CD4-positive, alpha-beta T cell treated with Interleukin-12 subunit alpha and Interleukin-12 subunit beta, for 1 hour (primary cell): Measurements from ENCODE around the gene RBMS1.
"Not testable (repeated sequence)": the region's sequence is repeated elsewhere in the genome, so short reads cannot be mapped to it uniquely, and the experiment has no call there.

Experiments
- DNase-seq: peaks from one replicate; pipeline ENCODE4 v3.0.0-alpha.2; 2020

Gene RBMS1

GRCh38 chr2:160469164-160469563 lies 24.4 kb downstream of the RBMS1 start:
- no peak for DNase-seq

- no peak for DNase-seq
These were observed 26.5 kb downstream of the RBMS1 start for GRCh38 chr2:160467086-160467485.

- DNase-seq, result no peak
These were observed 28.2 kb downstream of the RBMS1 start for GRCh38 chr2:160465406-160465805.

GRCh38 chr2:160465002-160465401 lies 28.6 kb downstream of the RBMS1 start:
- DNase-seq, result no peak

GRCh38 chr2:160464017-160464416 lies 29.6 kb downstream of the RBMS1 start:
- no peak for DNase-seq

GRCh38 chr2:160463245-160463644 lies 30.4 kb downstream of the RBMS1 start:
- no peak for DNase-seq

GRCh38 chr2:160460333-160460731 lies 33.3 kb downstream of the RBMS1 start:
- DNase-seq, result no peak

GRCh38 chr2:160459538-160460332 lies 33.9 kb downstream of the RBMS1 start:
- DNase-seq, result no peak

GRCh38 chr2:160458718-160459453 lies 34.7 kb downstream of the RBMS1 start:
- no peak for DNase-seq

- DNase-seq, result peak; percentile 14
These were observed 36.0 kb downstream of the RBMS1 start for GRCh38 chr2:160457588-160457987.

GRCh38 chr2:160454070-160454797 lies 39.4 kb downstream of the RBMS1 start:
- DNase-seq, result no peak

- no peak for DNase-seq
These were observed 40.3 kb downstream of the RBMS1 start for GRCh38 chr2:160453111-160453820.

GRCh38 chr2:160450486-160450885 lies 43.1 kb downstream of the RBMS1 start:
- DNase-seq, result no peak

- DNase-seq, result not testable (repeated sequence)
These were observed 44.8 kb downstream of the RBMS1 start for GRCh38 chr2:160448821-160449220.

GRCh38 chr2:160445673-160446072 lies 47.9 kb downstream of the RBMS1 start:
- no peak for DNase-seq

GRCh38 chr2:160442603-160443002 lies 51.0 kb downstream of the RBMS1 start:
- no peak for DNase-seq

- no peak for DNase-seq
These were observed 52.7 kb downstream of the RBMS1 start for GRCh38 chr2:160440888-160441287.

GRCh38 chr2:160439038-160439437 lies 54.6 kb downstream of the RBMS1 start:
- not testable (repeated sequence) for DNase-seq

GRCh38 chr2:160437273-160437672 lies 56.3 kb downstream of the RBMS1 start:
- DNase-seq, result no peak

GRCh38 chr2:160434254-160434948 lies 59.2 kb downstream of the RBMS1 start:
- no peak for DNase-seq

- DNase-seq, result no peak
These were observed 60.0 kb downstream of the RBMS1 start for GRCh38 chr2:160433466-160434140.

- no peak for DNase-seq
These were observed 61.0 kb downstream of the RBMS1 start for GRCh38 chr2:160432633-160433032.
